ENCODE results near the gene LYRM9.
A peak's percentile ranks its signal among the peaks of the same experiment; 100 is the strongest.
"Not testable (repeated sequence)": the region's sequence is repeated elsewhere in the genome, so short reads cannot be mapped to it uniquely, and the experiment has no call there.

Gene LYRM9

DNA sequence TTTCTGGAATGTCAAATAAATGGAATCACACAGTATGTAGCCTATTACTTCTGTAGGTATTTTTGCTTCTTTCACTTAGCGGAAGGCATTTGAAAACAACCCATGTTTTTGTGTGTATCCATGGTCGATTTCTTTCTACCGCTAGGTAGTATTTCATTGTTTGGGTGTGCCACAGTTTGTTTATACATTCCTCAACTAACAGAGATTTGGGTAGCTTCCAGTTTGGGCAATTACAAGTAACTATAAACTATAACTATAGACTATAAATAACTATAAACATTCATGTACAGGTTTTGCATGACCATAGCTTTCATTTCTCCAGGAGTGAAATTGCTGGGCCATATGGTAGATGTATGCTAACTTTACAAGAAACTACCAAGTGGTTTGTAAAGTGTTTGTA lies 40.1 kb downstream of the LYRM9 start:
- intact Hi-C loops (cut with micrococcal nuclease), result no loop called here
- H3K4me1 Mint-ChIP-seq (ENCODE audit: low read depth), result no peaks in the 10 kb centered on the region
- H3K27me3 Mint-ChIP-seq, result no peaks in the 10 kb centered on the region
- H3K36me3 Mint-ChIP-seq (ENCODE audit: low read depth), result no peaks in the 10 kb centered on the region
- no peaks in the 10 kb centered on the region for H3K9me3 Mint-ChIP-seq
- H3K4me3 Mint-ChIP-seq, result no peak overlapping the region
- H3K27ac Mint-ChIP-seq, result no peak overlapping the region

DNA sequence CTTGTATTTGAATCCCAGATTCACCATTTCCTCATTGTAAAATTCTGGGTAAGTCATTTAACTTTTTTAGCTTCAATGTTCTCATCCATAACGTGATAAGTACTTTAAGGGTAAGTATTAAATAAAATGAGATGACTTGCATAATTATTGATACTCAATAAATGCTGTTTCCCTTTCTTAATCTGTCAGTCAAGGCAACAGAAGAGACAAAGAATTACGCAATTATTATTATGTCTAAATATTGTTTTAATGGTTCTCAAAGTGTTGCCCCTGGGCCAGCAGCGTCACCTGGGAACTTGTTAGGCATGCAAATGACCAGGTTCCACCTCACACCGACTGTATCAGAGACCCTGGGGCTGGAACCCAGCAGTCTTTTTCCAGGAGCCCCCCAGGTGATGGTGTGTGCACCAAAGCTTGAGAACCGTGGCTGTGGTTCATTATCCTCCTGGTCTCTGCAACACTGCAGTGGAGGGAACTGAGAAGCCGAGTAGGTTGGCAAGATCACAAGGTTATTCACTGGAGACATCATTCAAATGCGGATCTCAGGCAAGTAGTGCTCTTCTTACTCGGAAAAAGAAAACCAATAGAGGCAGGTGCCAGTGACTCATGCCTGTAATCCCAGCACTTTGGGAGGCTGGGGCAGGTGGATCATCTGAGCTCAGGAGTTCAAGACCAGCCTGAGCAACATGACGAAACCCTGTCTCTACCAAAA lies 43.5 kb downstream of the LYRM9 start:
- Mint-ChIP-seq H3K4me3 (no peak overlapping the region), H3K36me3 (ENCODE audit: low read depth) (no peaks in the 10 kb centered on the region), H3K27ac (no peak overlapping the region), H3K9me3 (no peaks in the 10 kb centered on the region), H3K27me3 (peaks cover 5% of the 10 kb centered on the region), H3K4me1 (ENCODE audit: low read depth) (peaks cover 9% of the 10 kb centered on the region)
- intact Hi-C loops (cut with micrococcal nuclease), result no loop called here

DNA sequence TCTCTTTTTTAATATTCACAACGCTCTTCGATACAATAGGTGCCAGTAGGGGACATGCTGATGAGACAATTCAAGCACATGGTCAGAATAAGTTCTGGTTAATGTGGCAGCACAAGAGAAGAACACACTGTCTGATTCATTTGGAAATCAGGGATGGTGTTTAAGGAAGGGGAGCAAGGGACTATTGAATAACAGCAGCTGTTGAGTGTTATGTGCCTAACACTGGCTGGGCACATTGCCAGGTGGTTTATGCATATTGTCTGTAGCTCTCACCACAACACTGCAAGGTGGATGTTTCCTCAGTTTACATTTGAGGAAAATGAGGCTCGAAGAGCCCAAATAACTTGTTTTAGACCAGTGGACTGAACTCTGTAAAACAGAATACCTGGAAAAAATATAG lies 44.2 kb downstream of the LYRM9 start:
- no peak overlapping the region for H3K4me3 Mint-ChIP-seq
- H3K9me3 Mint-ChIP-seq, result no peaks in the 10 kb centered on the region
- intact Hi-C loops (cut with micrococcal nuclease), result no loop called here
- H3K36me3 Mint-ChIP-seq (ENCODE audit: low read depth), result no peaks in the 10 kb centered on the region
- H3K27me3 Mint-ChIP-seq, result peaks cover 5% of the 10 kb centered on the region
- H3K27ac Mint-ChIP-seq, result no peak overlapping the region
- peaks cover 9% of the 10 kb centered on the region for H3K4me1 Mint-ChIP-seq (ENCODE audit: low read depth)

DNA sequence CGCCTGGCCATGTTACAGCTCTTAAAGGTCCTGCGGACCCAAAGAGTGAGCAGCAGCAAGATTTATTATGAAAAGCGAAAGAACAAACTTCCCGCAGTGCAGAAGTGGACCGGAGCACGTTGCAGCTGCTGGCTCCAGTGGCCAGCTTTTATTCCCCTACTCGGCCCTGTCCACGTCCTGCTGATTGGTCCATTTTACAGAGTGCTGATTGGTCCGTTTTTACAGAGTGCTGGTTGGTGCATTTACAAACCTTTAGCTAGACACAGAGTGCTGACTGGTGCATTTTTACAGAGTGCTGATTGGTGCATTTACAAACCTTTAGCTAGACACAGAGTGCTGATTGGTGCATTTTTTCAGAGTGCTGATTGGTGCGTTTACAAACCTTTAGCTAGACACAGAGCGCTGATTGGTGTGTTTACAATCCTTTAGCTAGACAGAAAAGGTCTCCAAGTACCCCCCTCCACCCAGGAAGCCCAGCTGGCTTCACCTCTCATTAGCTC lies 46.3 kb downstream of the LYRM9 start:
- H3K4me1 Mint-ChIP-seq (ENCODE audit: low read depth); H3K36me3 Mint-ChIP-seq (ENCODE audit: low read depth); H3K27ac Mint-ChIP-seq; H3K27me3 Mint-ChIP-seq; H3K9me3 Mint-ChIP-seq; intact Hi-C loops (cut with micrococcal nuclease): not testable (repeated sequence)
- peak overlapping the region; percentile 63 for H3K4me3 Mint-ChIP-seq

DNA sequence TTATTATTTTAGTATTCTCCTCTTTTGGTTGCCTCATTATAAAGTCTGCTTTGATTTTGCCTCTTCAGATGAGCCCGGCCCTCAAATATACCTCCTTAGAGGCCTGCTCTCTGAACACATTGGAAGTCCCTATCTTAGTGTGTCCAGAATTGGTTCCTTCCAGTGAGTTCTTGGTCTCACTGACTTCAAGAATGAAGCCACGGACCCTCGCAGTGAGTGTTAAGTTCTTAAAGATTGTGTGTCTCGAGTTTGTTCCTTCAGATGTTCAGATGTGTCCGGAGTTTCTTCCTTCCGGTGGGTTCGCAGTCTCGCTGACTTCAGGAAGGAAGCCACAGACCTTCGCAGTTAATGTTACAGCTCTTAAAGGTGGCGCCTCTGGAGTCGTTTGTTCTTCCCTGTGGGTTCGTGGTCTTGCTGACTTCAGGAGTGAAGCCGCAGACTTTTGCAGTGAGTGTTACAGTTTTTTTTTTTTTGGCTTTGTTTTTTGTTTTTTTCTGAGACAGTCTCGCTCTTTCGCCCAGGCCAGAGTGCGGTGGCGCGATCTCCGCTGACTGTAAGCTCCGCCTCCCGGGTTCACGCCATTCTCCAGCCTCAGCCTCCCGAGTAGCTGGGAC lies 47.0 kb downstream of the LYRM9 start:
- Mint-ChIP-seq H3K4me3 (peak overlapping the region; percentile 63), H3K36me3 (ENCODE audit: low read depth) (no peaks in the 10 kb centered on the region), H3K27me3 (peaks cover 5% of the 10 kb centered on the region), H3K9me3 (no peaks in the 10 kb centered on the region), H3K27ac (no peak overlapping the region), H3K4me1 (ENCODE audit: low read depth) (peaks cover 9% of the 10 kb centered on the region)
- intact Hi-C loops (cut with micrococcal nuclease), result no loop called here

DNA sequence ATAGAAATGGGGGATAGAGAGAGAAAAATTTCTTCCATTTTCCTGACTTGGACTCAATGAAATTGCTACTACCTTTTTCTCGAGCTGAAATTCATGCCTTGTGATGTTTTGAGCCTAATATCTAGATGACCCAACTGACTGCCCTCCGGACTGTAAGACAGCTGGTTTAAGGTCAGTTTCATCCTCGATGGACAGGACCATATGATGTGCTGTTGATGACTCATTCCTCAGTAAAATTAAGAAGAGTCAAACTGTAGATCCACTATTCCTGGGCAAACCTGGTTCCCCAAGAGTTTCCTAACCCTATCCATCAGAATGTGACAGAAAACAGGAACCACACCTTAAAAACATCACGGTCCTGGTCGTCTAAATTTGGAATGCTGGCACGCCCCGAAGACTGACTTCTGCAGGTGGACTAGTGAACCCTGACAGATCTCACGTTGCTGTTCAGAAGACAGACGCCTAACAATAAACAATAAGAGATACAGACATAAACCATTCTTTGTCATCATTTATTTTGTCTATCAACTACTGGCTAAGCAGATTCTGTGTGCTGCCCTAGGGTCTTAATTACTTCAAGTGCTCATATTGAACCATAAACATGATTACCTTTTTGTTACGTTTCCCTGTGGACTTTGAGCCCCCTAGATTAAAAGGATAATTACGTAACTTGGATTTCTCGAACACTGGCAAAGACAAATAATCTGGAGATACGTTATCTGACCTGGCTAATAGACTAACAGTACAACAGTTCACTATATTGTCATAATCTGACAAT lies 47.7 kb downstream of the LYRM9 start:
- Mint-ChIP-seq H3K27ac (no peak overlapping the region), H3K4me1 (ENCODE audit: low read depth) (peaks cover 9% of the 10 kb centered on the region), H3K36me3 (ENCODE audit: low read depth) (no peaks in the 10 kb centered on the region), H3K9me3 (no peaks in the 10 kb centered on the region), H3K27me3 (peaks cover 5% of the 10 kb centered on the region), H3K4me3 (no peak overlapping the region)
- intact Hi-C loops (cut with micrococcal nuclease), result no loop called here

DNA sequence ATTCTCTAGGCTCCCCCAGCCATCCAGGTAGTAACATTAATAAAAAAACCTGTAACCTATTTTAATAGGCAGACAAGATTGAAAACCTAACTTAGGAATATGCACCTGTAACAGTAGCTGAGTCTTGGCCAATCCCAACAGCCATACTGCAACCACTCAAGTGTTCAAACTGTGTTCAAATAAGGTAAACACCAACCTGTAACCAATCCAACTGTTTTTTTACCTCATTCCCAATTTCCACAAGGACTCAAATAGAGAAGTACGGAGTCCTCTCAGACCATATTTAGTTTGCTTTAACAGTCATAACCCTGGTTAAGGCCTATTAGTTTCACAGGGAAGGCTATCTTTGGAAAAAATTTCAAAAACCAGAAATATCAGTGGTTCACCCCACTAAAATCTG lies 52.5 kb downstream of the LYRM9 start:
- Mint-ChIP-seq H3K36me3 (ENCODE audit: low read depth) (no peaks in the 10 kb centered on the region), H3K4me3 (no peak overlapping the region), H3K27ac (no peak overlapping the region), H3K4me1 (ENCODE audit: low read depth) (no peaks in the 10 kb centered on the region), H3K9me3 (no peaks in the 10 kb centered on the region), H3K27me3 (no peaks in the 10 kb centered on the region)
- intact Hi-C loops (cut with micrococcal nuclease), result no loop called here

DNA sequence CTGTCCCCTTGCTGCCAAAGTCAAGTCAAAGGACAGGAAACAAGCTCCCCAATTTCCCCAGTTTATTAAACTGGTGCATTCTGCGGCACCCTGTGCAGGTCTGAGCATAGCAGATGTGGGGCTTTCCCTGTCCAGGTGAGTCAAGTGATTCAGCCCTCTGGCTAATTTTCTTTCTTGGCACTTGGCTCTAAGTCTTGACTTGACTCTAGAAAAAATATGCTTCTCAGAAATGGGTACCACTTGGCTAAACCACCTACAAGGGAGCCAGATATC lies 52.8 kb downstream of the LYRM9 start:
- H3K36me3 Mint-ChIP-seq (ENCODE audit: low read depth); intact Hi-C loops (cut with micrococcal nuclease); H3K27me3 Mint-ChIP-seq; H3K9me3 Mint-ChIP-seq; H3K4me3 Mint-ChIP-seq; H3K4me1 Mint-ChIP-seq (ENCODE audit: low read depth); H3K27ac Mint-ChIP-seq: not testable (repeated sequence)

DNA sequence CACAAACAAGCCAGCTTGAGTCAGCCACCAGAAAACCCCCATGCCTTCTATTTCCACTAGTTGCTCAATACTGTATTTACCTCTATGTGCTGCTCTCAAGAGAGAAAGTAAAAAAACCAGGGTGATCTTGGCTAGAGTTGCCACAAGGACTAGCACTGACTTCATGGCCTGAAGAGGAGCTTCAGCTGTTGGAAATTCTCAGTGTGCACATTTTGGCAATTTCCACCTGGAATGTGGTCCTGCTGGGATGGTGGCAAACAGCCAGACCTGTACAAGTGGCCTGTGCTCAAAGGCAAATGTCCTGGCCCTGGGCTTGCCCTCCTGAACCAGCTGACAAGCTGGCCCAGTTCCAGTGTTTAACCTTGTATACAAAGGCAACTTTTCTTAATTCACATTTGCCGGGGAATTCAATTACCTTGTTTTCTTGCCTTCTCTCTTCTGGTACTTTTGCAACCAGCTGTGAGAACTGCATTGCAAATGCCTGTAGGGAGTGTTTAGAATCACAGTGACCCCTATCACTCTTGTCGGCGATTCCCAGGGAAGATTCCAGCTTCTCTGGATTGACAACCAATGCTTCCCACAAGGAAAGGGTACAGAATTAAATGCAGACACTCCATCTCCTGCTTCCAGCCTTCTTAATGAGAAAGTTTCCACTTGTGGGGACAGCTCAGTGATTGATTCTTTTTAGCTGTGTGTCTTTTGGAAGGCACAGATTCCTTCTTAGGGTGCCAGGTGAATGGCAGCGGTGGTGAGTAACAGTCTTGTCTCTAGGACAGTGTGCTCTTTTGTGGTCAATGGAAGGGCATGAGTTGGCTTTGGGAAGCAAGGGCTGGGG lies 53.4 kb downstream of the LYRM9 start:
- H3K9me3 Mint-ChIP-seq; H3K27me3 Mint-ChIP-seq; H3K4me3 Mint-ChIP-seq; H3K4me1 Mint-ChIP-seq (ENCODE audit: low read depth); intact Hi-C loops (cut with micrococcal nuclease); H3K36me3 Mint-ChIP-seq (ENCODE audit: low read depth); H3K27ac Mint-ChIP-seq: not testable (repeated sequence)

DNA sequence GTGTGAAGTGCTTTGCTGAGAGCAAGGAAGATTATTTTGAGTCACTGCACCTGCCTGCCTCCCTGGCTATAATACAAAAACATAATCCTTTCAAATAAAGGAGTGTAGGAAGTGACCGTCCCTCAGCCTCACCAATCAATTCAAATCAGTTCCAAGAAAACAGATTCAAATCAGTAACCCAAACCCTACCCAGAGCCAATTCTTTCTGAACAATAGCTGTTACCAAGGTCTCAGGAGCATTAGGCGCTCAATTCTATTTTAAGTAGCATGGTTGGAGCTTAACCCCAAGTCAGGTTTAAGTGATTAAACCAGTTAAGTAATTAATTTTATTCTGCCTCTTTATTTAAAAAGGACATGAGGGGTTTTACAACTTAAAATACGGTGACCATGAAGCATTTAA lies 54.6 kb downstream of the LYRM9 start:
- H3K4me1 Mint-ChIP-seq (ENCODE audit: low read depth); H3K36me3 Mint-ChIP-seq (ENCODE audit: low read depth); H3K4me3 Mint-ChIP-seq; H3K9me3 Mint-ChIP-seq; H3K27me3 Mint-ChIP-seq; H3K27ac Mint-ChIP-seq; intact Hi-C loops (cut with micrococcal nuclease): not testable (repeated sequence)

DNA sequence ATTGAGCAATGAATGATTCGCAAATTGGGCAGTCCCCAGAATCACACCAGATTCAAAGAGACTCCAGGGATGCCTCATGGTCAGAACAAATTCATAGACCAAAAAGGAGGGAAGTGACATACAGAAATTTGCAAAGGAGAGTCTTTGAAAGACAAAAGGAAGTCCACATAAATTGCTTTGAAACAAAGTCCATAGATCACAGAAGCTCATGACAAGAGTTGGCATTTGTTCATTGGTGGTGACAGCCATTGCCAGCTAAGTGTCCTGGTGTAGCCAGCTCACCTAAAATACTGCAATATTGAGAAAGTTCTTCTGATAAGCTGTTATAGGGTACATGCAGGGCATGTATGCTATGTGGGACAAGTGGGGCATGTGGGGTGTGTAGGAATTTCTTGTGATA lies 55.4 kb downstream of the LYRM9 start:
- H3K4me1 Mint-ChIP-seq (ENCODE audit: low read depth); intact Hi-C loops (cut with micrococcal nuclease); H3K27ac Mint-ChIP-seq; H3K27me3 Mint-ChIP-seq; H3K9me3 Mint-ChIP-seq; H3K36me3 Mint-ChIP-seq (ENCODE audit: low read depth); H3K4me3 Mint-ChIP-seq: not testable (repeated sequence)

DNA sequence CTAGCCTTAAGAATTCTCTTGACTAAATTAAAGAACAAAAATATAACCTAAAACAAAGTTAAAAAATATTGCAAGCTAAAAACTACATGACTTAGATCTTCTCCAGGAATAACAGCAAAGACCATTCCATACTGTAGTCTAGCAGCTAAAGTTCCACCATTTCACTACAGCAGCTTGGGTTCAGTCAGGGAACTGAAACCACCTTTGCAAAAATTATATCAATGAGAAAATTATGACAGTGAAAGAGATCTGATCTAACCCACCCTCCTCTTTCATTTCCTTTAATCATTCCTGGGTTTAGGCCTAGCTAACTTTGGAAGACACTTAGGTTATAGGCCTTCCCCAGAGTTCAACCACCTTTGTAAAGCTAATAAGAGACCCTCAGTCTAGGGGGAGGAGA lies 56.5 kb downstream of the LYRM9 start:
- no peak overlapping the region for H3K27ac Mint-ChIP-seq
- H3K4me3 Mint-ChIP-seq, result no peak overlapping the region
- no peaks in the 10 kb centered on the region for H3K4me1 Mint-ChIP-seq (ENCODE audit: low read depth)
- H3K9me3 Mint-ChIP-seq, result no peaks in the 10 kb centered on the region
- no peaks in the 10 kb centered on the region for H3K27me3 Mint-ChIP-seq
- intact Hi-C loops (cut with micrococcal nuclease), result no loop called here
- H3K36me3 Mint-ChIP-seq (ENCODE audit: low read depth), result no peaks in the 10 kb centered on the region

DNA sequence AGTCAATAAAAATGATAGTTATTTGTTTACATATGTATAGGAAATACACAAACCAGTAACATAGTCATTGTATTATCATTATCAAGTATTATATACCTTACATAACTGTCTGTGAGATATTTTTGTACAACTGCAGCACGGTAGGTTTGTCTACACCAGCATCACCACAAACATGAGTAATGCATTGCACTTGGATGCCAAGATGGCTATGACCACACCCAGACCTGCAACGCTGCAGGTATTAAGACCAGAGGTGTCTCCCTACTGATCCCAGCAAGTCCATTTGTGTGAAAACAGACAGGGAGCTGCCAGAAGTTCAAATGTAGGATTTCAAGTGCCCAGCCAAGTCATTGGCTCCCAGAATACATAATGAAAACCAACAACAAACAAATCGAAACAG lies 58.6 kb downstream of the LYRM9 start:
- Mint-ChIP-seq H3K4me1 (ENCODE audit: low read depth) (no peaks in the 10 kb centered on the region), H3K27ac (no peak overlapping the region), H3K27me3 (no peaks in the 10 kb centered on the region), H3K4me3 (no peak overlapping the region), H3K36me3 (ENCODE audit: low read depth) (no peaks in the 10 kb centered on the region), H3K9me3 (no peaks in the 10 kb centered on the region)
- intact Hi-C loops (cut with micrococcal nuclease), result no loop called here

DNA sequence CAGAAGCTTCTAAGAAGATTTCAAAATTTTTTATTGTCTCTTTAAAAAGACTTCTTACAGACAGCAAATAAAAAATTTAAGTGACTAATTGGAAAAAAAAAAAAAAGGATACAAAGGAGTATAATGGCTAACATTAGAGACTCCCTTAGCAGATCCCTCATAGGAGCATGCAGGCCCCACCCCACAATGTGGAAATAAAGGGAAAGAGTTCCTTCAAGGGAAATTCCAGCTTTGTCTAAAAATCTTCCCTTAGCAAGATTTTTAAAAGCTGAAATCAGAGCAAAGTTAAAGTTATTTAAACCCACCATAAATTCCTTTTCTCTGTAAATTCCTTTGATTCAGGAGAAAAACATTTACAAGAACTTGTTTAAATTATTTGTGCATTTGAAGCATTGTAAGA lies 60.3 kb downstream of the LYRM9 start:
- Mint-ChIP-seq H3K4me3 (no peak overlapping the region), H3K9me3 (no peaks in the 10 kb centered on the region), H3K27ac (no peak overlapping the region), H3K36me3 (ENCODE audit: low read depth) (no peaks in the 10 kb centered on the region), H3K27me3 (no peaks in the 10 kb centered on the region), H3K4me1 (ENCODE audit: low read depth) (no peaks in the 10 kb centered on the region)
- intact Hi-C loops (cut with micrococcal nuclease), result no loop called here

All from dendritic cell treated with granulocyte-macrophage colony-stimulating factor and Interleukin-4, amounts not matched to agents 40 ng/mL and 50 ng/mL, for 4 days (primary cell).